Neural crest cell (in vitro differentiated cells): Measurements from ENCODE around the gene SRGAP3. TPM values are rescaled to one million over a fixed set of nuclear protein-coding genes. Genes with fewer than 3 reads are reported as not detected.

ENCODE experiments used
- DNase-seq: peaks from one replicate; pipeline ENCODE4 v3.0.0; 2021; ENCODE audit warnings: low read depth, mixed read lengths, low spot score
- H3K27ac Mint-ChIP-seq: one replicate; pipeline ENCODE4 v1.8.0; 2021; ENCODE audit warnings: mild to moderate bottlenecking, mixed read lengths; ENCODE audit not compliant: unreplicated experiment
- H3K27me3 Mint-ChIP-seq: 2 replicates; pipeline ENCODE4 v1.8.0; 2021; ENCODE audit warnings: low read depth, mild to moderate bottlenecking, mixed read lengths
- H3K36me3 Mint-ChIP-seq: 2 replicates; pipeline ENCODE4 v1.8.0; 2021; ENCODE audit warnings: low read depth, mild to moderate bottlenecking, mixed read lengths
- H3K4me1 Mint-ChIP-seq: 2 replicates; pipeline ENCODE4 v1.8.0; 2021; ENCODE audit warnings: mixed read lengths
- H3K4me3 Mint-ChIP-seq: one replicate; pipeline ENCODE4 v1.8.0; 2021; ENCODE audit warnings: mild to moderate bottlenecking, mixed read lengths
- H3K9me3 Mint-ChIP-seq: 2 replicates; pipeline ENCODE4 v1.8.0; 2021; ENCODE audit warnings: mixed read lengths
- CTCF ChIP-seq: fragments of 200-600 bp; sonication (generic); conservative IDR thresholded peaks from 2 replicates; pipeline ENCODE4 v1.5.0; 2021; ENCODE audit warnings: antibody characterized with exemption, mild to moderate bottlenecking
- total RNA-seq: library from RNA; stranded (reverse); gene quantifications from 2 replicates; pipeline ENCODE4 v1.2.1, GENCODE V29; 2021

SRGAP3 gene
- total RNA-seq, 1 donor from 2014 or later: 58.4 TPM

- Mint-ChIP-seq H3K27ac (no peak overlapping the region), H3K4me1 (peaks cover 30% of the 10 kb centered on the region), H3K9me3 (no peaks in the 10 kb centered on the region), H3K36me3 (no peaks in the 10 kb centered on the region), H3K27me3 (no peaks in the 10 kb centered on the region), H3K4me3 (no peak overlapping the region)
- TF ChIP-seq CTCF: no peak
- no peak for DNase-seq
Measured at GRCh38 chr3:9161298-9161697, 88.1 kb downstream of the SRGAP3 start.

- TF ChIP-seq CTCF: no peak
- H3K4me1 Mint-ChIP-seq: peaks cover 47% of the 10 kb centered on the region
- no peaks in the 10 kb centered on the region for H3K27me3 Mint-ChIP-seq
- peaks cover 7% of the 10 kb centered on the region for H3K36me3 Mint-ChIP-seq
- DNase-seq: no peak
- H3K27ac Mint-ChIP-seq: peak overlapping the region; percentile 47
- no peak overlapping the region for H3K4me3 Mint-ChIP-seq
- no peaks in the 10 kb centered on the region for H3K9me3 Mint-ChIP-seq
Measured at GRCh38 chr3:9158865-9159630, 90.4 kb downstream of the SRGAP3 start.

GRCh38 chr3:9157651-9158362 lies 91.6 kb downstream of the SRGAP3 start:
- Mint-ChIP-seq H3K36me3 (peaks cover 7% of the 10 kb centered on the region), H3K4me1 (peaks cover 49% of the 10 kb centered on the region), H3K9me3 (no peaks in the 10 kb centered on the region), H3K27me3 (no peaks in the 10 kb centered on the region), H3K27ac (peak overlapping the region; percentile 64), H3K4me3 (no peak overlapping the region)
- TF ChIP-seq CTCF: no peak
- DNase-seq: no peak

- Mint-ChIP-seq H3K27ac (no peak overlapping the region), H3K36me3 (peaks cover 7% of the 10 kb centered on the region), H3K9me3 (no peaks in the 10 kb centered on the region), H3K4me1 (peaks cover 45% of the 10 kb centered on the region), H3K27me3 (no peaks in the 10 kb centered on the region), H3K4me3 (no peak overlapping the region)
- no peak for DNase-seq
- no peak for TF ChIP-seq CTCF
Measured at GRCh38 chr3:9156604-9157003, 92.8 kb downstream of the SRGAP3 start.

GRCh38 chr3:9155028-9155427 lies 94.4 kb downstream of the SRGAP3 start:
- Mint-ChIP-seq H3K36me3 (peaks cover 22% of the 10 kb centered on the region), H3K9me3 (peaks cover 9% of the 10 kb centered on the region), H3K4me1 (peaks cover 47% of the 10 kb centered on the region), H3K4me3 (no peak overlapping the region), H3K27ac (no peak overlapping the region), H3K27me3 (no peaks in the 10 kb centered on the region)
- no peak for DNase-seq
- TF ChIP-seq CTCF: no peak
